Measurements from ENCODE around the gene GRPEL2.

Gene GRPEL2

GRCh38 chr5:149325166-149325735, 20.0 kb upstream of the GRPEL2 start:
- Mint-ChIP-seq H3K36me3 (no peaks in the 10 kb centered on the region), H3K4me3 (no peak overlapping the region), H3K27me3 (no peaks in the 10 kb centered on the region), H3K4me1 (no peaks in the 10 kb centered on the region), H3K9me3 (no peaks in the 10 kb centered on the region), H3K27ac (no peak overlapping the region)
- DNase-seq, result no peak
- CTCF ChIA-PET, result interaction anchor here (1.3 to 19.5 kb wide), 5 partner anchors 8 to 109 kb away, joined by 3 to 372 read pairs (median 12); no protein-coding TSS in a partner anchor

- DNase-seq, result no peak
- no peaks in the 10 kb centered on the region for H3K27me3 Mint-ChIP-seq
- no peaks in the 10 kb centered on the region for H3K4me1 Mint-ChIP-seq
- no peaks in the 10 kb centered on the region for H3K36me3 Mint-ChIP-seq
- CTCF ChIA-PET, result interaction anchor here (0.8 to 19.5 kb wide), 6 partner anchors 9 to 108 kb away, joined by 3 to 372 read pairs (median 8); no protein-coding TSS in a partner anchor
- no peaks in the 10 kb centered on the region for H3K9me3 Mint-ChIP-seq
- no peak overlapping the region for H3K4me3 Mint-ChIP-seq
- no peak overlapping the region for H3K27ac Mint-ChIP-seq
Measured at GRCh38 chr5:149325894-149326293, 19.4 kb upstream of the GRPEL2 start.

- Mint-ChIP-seq H3K9me3 (no peaks in the 10 kb centered on the region), H3K4me3 (no peak overlapping the region), H3K4me1 (no peaks in the 10 kb centered on the region), H3K36me3 (no peaks in the 10 kb centered on the region), H3K27me3 (peaks cover 1% of the 10 kb centered on the region), H3K27ac (no peak overlapping the region)
- DNase-seq, result no peak
- CTCF ChIA-PET, result interaction anchor here (0.8 to 3.4 kb wide), 3 partner anchors 9 to 95 kb away, joined by 3 to 16 read pairs (median 12); no protein-coding TSS in a partner anchor
Measured at GRCh38 chr5:149326611-149327010, 18.7 kb upstream of the GRPEL2 start.

- Mint-ChIP-seq H3K9me3 (no peaks in the 10 kb centered on the region), H3K4me1 (no peaks in the 10 kb centered on the region), H3K27me3 (peaks cover 5% of the 10 kb centered on the region), H3K4me3 (no peak overlapping the region), H3K27ac (no peak overlapping the region), H3K36me3 (no peaks in the 10 kb centered on the region)
- DNase-seq, result no peak
- CTCF ChIA-PET, result interaction anchor here (3.4 kb wide), 1 partner anchor 11 kb away, joined by 16 read pairs; no protein-coding TSS in a partner anchor
Measured at GRCh38 chr5:149328177-149328576, 17.1 kb upstream of the GRPEL2 start.

GRCh38 chr5:149333711-149334443, 11.4 kb upstream of the GRPEL2 start:
- CTCF ChIA-PET, result interaction anchor here (0.6 to 1.5 kb wide), 5 partner anchors 15 to 249 kb away, joined by 3 to 4 read pairs (median 3); no protein-coding TSS in a partner anchor
- H3K4me1 Mint-ChIP-seq, result no peaks in the 10 kb centered on the region
- H3K27me3 Mint-ChIP-seq, result peaks cover 28% of the 10 kb centered on the region
- H3K4me3 Mint-ChIP-seq, result no peak overlapping the region
- no peaks in the 10 kb centered on the region for H3K9me3 Mint-ChIP-seq
- H3K27ac Mint-ChIP-seq, result no peak overlapping the region
- no peak for DNase-seq
- H3K36me3 Mint-ChIP-seq, result no peaks in the 10 kb centered on the region

- Mint-ChIP-seq H3K4me3 (no peak overlapping the region), H3K36me3 (no peaks in the 10 kb centered on the region), H3K4me1 (no peaks in the 10 kb centered on the region), H3K27ac (no peak overlapping the region), H3K27me3 (peaks cover 25% of the 10 kb centered on the region), H3K9me3 (no peaks in the 10 kb centered on the region)
- CTCF ChIA-PET, result interaction anchor here (0.7 to 1.2 kb wide), 3 partner anchors 13 to 30 kb away, joined by 3 to 4 read pairs (median 4); no protein-coding TSS in a partner anchor
- DNase-seq, result no peak
Measured at GRCh38 chr5:149337736-149338135, 7.6 kb upstream of the GRPEL2 start.

GRCh38 chr5:149338364-149338763, 6.9 kb upstream of the GRPEL2 start:
- no peak for DNase-seq
- Mint-ChIP-seq H3K27me3 (peaks cover 23% of the 10 kb centered on the region), H3K4me3 (no peak overlapping the region), H3K4me1 (peaks cover 2% of the 10 kb centered on the region), H3K9me3 (no peaks in the 10 kb centered on the region), H3K27ac (no peak overlapping the region), H3K36me3 (no peaks in the 10 kb centered on the region)
- CTCF ChIA-PET, result interaction anchor here (0.7 to 1.5 kb wide), 3 partner anchors 14 to 29 kb away, joined by 3 to 4 read pairs (median 3); no protein-coding TSS in a partner anchor

GRCh38 chr5:149340920-149341319, 4.4 kb upstream of the GRPEL2 start:
- Mint-ChIP-seq H3K4me3 (no peak overlapping the region), H3K27me3 (peaks cover 13% of the 10 kb centered on the region), H3K9me3 (no peaks in the 10 kb centered on the region), H3K4me1 (peaks cover 20% of the 10 kb centered on the region), H3K36me3 (peaks cover 3% of the 10 kb centered on the region), H3K27ac (no peak overlapping the region)
- DNase-seq, result no peak
- CTCF ChIA-PET, result interaction anchor here (1.1 to 1.8 kb wide), 3 partner anchors 19 to 31 kb away, joined by 3 to 6 read pairs (median 5); no protein-coding TSS in a partner anchor

GRCh38 chr5:149341876-149342275, 3.4 kb upstream of the GRPEL2 start:
- Mint-ChIP-seq H3K9me3 (no peaks in the 10 kb centered on the region), H3K4me1 (peaks cover 22% of the 10 kb centered on the region), H3K4me3 (no peak overlapping the region), H3K36me3 (peaks cover 9% of the 10 kb centered on the region), H3K27me3 (peaks cover 8% of the 10 kb centered on the region), H3K27ac (no peak overlapping the region)
- DNase-seq, result no peak
- CTCF ChIA-PET, result interaction anchor here (1.8 kb wide), 1 partner anchor 30 kb away, joined by 6 read pairs; no protein-coding TSS in a partner anchor

GRCh38 chr5:149344151-149344550, 1.1 kb upstream of the GRPEL2 start:
- peaks cover 30% of the 10 kb centered on the region for H3K36me3 Mint-ChIP-seq
- CTCF ChIA-PET, result interaction anchor here (1.4 to 3.2 kb wide), 4 partner anchors 22 to 28 kb away, joined by 3 to 21 read pairs (median 6); no protein-coding TSS in a partner anchor
- H3K27me3 Mint-ChIP-seq, result no peaks in the 10 kb centered on the region
- peaks cover 44% of the 10 kb centered on the region for H3K4me1 Mint-ChIP-seq
- no peak overlapping the region for H3K4me3 Mint-ChIP-seq
- no peak for DNase-seq
- H3K9me3 Mint-ChIP-seq, result no peaks in the 10 kb centered on the region
- peak overlapping the region; percentile 86 for H3K27ac Mint-ChIP-seq

- CTCF ChIA-PET, result interaction anchor here (1.1 to 3.2 kb wide), 4 partner anchors 12 to 24 kb away, joined by 5 to 21 read pairs (median 6); partner anchors contain the start of gene PCYOX1L
- Mint-ChIP-seq H3K36me3 (peaks cover 47% of the 10 kb centered on the region), H3K9me3 (no peaks in the 10 kb centered on the region), H3K27me3 (no peaks in the 10 kb centered on the region), H3K4me1 (peaks cover 61% of the 10 kb centered on the region), H3K27ac (peak overlapping the region; percentile 86), H3K4me3 (peak overlapping the region; percentile 80)
- peak; percentile 36 for DNase-seq
Measured at GRCh38 chr5:149345892-149346222, 558 bp downstream of the GRPEL2 start.

GRCh38 chr5:149348518-149348917, 3.2 kb downstream of the GRPEL2 start:
- peak overlapping the region; percentile 89 for H3K27ac Mint-ChIP-seq
- peaks cover 70% of the 10 kb centered on the region for H3K36me3 Mint-ChIP-seq
- H3K27me3 Mint-ChIP-seq, result no peaks in the 10 kb centered on the region
- H3K4me3 Mint-ChIP-seq, result peak overlapping the region; percentile 80
- CTCF ChIA-PET, result no interaction called here
- no peaks in the 10 kb centered on the region for H3K9me3 Mint-ChIP-seq
- DNase-seq, result no peak
- H3K4me1 Mint-ChIP-seq, result peaks cover 82% of the 10 kb centered on the region

- Mint-ChIP-seq H3K27me3 (no peaks in the 10 kb centered on the region), H3K4me3 (peak overlapping the region; percentile 80), H3K4me1 (peaks cover 81% of the 10 kb centered on the region), H3K36me3 (peaks cover 77% of the 10 kb centered on the region), H3K9me3 (no peaks in the 10 kb centered on the region), H3K27ac (peak overlapping the region; percentile 89)
- DNase-seq, result no peak
- CTCF ChIA-PET, result interaction anchor here (0.9 to 1.7 kb wide), 2 partner anchors 8 to 11 kb away, joined by 3 read pairs; partner anchors contain the start of gene PCYOX1L
Measured at GRCh38 chr5:149349382-149349781, 4.1 kb downstream of the GRPEL2 start.

- CTCF ChIA-PET, result no interaction called here
- Mint-ChIP-seq H3K27me3 (no peaks in the 10 kb centered on the region), H3K4me3 (no peak overlapping the region), H3K27ac (peak overlapping the region; percentile 4), H3K4me1 (peaks cover 90% of the 10 kb centered on the region), H3K36me3 (peaks cover 82% of the 10 kb centered on the region), H3K9me3 (no peaks in the 10 kb centered on the region)
- no peak for DNase-seq
Measured at GRCh38 chr5:149352169-149352568, 6.9 kb downstream of the GRPEL2 start.
